H9 (cell line): ENCODE data around the gene CADM3. TPM values are rescaled to one million over a fixed set of nuclear protein-coding genes. Genes with fewer than 3 reads are reported as not detected.

Experiments
- DNase-seq: peaks from one replicate; pipeline ENCODE4 v3.0.0-alpha.2; 2017
- H2AFZ ChIP-seq: one replicate; pipeline ENCODE4 v1.6.1; 2013; ENCODE audit warnings: mild to moderate bottlenecking, low read length, control low read depth, moderate library complexity
- H2AK5ac ChIP-seq: 2 replicates; pipeline ENCODE4 v1.6.1; 2013; ENCODE audit warnings: low read length, control low read depth, mixed read lengths; ENCODE audit not compliant: insufficient read length
- H2BK120ac ChIP-seq: one replicate; pipeline ENCODE4 v1.6.1; 2013; ENCODE audit warnings: low read depth, mild to moderate bottlenecking, low read length, control low read depth, inconsistent platforms; ENCODE audit not compliant: poor library complexity, severe bottlenecking
- H2BK12ac ChIP-seq: 2 replicates; pipeline ENCODE4 v1.6.1; 2013; ENCODE audit warnings: low read length, control low read depth, mixed read lengths, low read depth; ENCODE audit not compliant: insufficient read length
- H2BK15ac ChIP-seq: 2 replicates; pipeline ENCODE4 v1.6.1; 2013; ENCODE audit warnings: low read depth, low read length, control low read depth
- H2BK20ac ChIP-seq: one replicate; pipeline ENCODE4 v1.6.1; 2013; ENCODE audit warnings: low read depth, mild to moderate bottlenecking, low read length, control low read depth, inconsistent platforms; ENCODE audit not compliant: poor library complexity, severe bottlenecking
- H2BK5ac ChIP-seq: 2 replicates; pipeline ENCODE4 v1.6.1; 2013; ENCODE audit warnings: low read length, control low read depth, mixed read lengths; ENCODE audit not compliant: insufficient read length
- H3K14ac ChIP-seq: 2 replicates; pipeline ENCODE4 v1.6.1; 2013; ENCODE audit warnings: low read length, control low read depth; ENCODE audit not compliant: insufficient read depth
- H3K18ac ChIP-seq: 2 replicates; pipeline ENCODE4 v1.6.1; 2013; ENCODE audit warnings: low read depth, mild to moderate bottlenecking, mixed read lengths, low read length, control low read depth; ENCODE audit not compliant: insufficient read length
- H3K23ac ChIP-seq: 2 replicates; pipeline ENCODE4 v1.6.1; 2013; ENCODE audit warnings: low read length, control low read depth, mixed read lengths, low read depth; ENCODE audit not compliant: insufficient read length
- H3K23me2 ChIP-seq: 2 replicates; pipeline ENCODE4 v1.6.1; 2013; ENCODE audit warnings: low read depth, mild to moderate bottlenecking, mixed read lengths, low read length, control low read depth; ENCODE audit not compliant: insufficient read length, poor library complexity, severe bottlenecking
- H3K27ac ChIP-seq: 2 replicates; pipeline ENCODE4 v1.5.1; 2013; ENCODE audit warnings: low read length, control low read depth, mixed read lengths, low read depth; ENCODE audit not compliant: insufficient read length
- H3K27me3 ChIP-seq: 2 replicates; pipeline ENCODE4 v1.6.1; 2013; ENCODE audit warnings: low read length, control low read depth, inconsistent platforms; ENCODE audit not compliant: insufficient read depth
- H3K4ac ChIP-seq: 2 replicates; pipeline ENCODE4 v1.6.1; 2013; ENCODE audit warnings: low read depth, mild to moderate bottlenecking, control low read depth, inconsistent platforms, low read length, moderate library complexity
- H3K4me1 ChIP-seq: 2 replicates; pipeline ENCODE4 v1.6.1; 2013; ENCODE audit warnings: low read length, control low read depth, inconsistent platforms; ENCODE audit not compliant: insufficient read depth
- H3K4me2 ChIP-seq: 2 replicates; pipeline ENCODE4 v1.6.1; 2013; ENCODE audit warnings: low read length, control low read depth, mixed read lengths; ENCODE audit not compliant: insufficient read length, insufficient read depth
- H3K56ac ChIP-seq: 2 replicates; pipeline ENCODE4 v1.6.1; 2013; ENCODE audit warnings: low read depth, mild to moderate bottlenecking, mixed read lengths, low read length, control low read depth; ENCODE audit not compliant: insufficient read length
- H3K79me1 ChIP-seq: 2 replicates; pipeline ENCODE4 v1.6.1; 2013; ENCODE audit warnings: low read depth, mild to moderate bottlenecking, moderate library complexity, low read length, control low read depth, inconsistent platforms; ENCODE audit not compliant: insufficient read depth, poor library complexity, severe bottlenecking
- H3K79me2 ChIP-seq: 2 replicates; pipeline ENCODE4 v1.6.1; 2013; ENCODE audit warnings: low read length, control low read depth, inconsistent platforms; ENCODE audit not compliant: insufficient read depth
- H3K9ac ChIP-seq: 2 replicates; pipeline ENCODE4 v1.6.1; 2013; ENCODE audit warnings: low read length, control low read depth, mixed read lengths; ENCODE audit not compliant: insufficient read length; ENCODE audit errors: extremely low read depth
- H3K9me3 ChIP-seq: one replicate; pipeline ENCODE4 v1.6.1; 2013; ENCODE audit warnings: low read depth, low read length, inconsistent platforms; ENCODE audit not compliant: control insufficient read depth
- H3T11ph ChIP-seq: one replicate; pipeline ENCODE4 v1.6.1; 2013; ENCODE audit warnings: mild to moderate bottlenecking, low read length, control low read depth, inconsistent platforms
- H4K20me1 ChIP-seq: one replicate; pipeline ENCODE4 v1.6.1; 2013; ENCODE audit not compliant: control insufficient read depth, insufficient read length, insufficient read depth
- H4K5ac ChIP-seq: 2 replicates; pipeline ENCODE4 v1.6.1; 2013; ENCODE audit warnings: low read depth, mild to moderate bottlenecking, mixed read lengths, low read length, control low read depth; ENCODE audit not compliant: insufficient read length
- H4K8ac ChIP-seq: replicated peaks from 2 replicates; pipeline ENCODE4 v1.6.1; 2013; ENCODE audit warnings: low read length, control low read depth, mixed read lengths, low read depth; ENCODE audit not compliant: insufficient read length
- H4K91ac ChIP-seq: 2 replicates; pipeline ENCODE4 v1.6.1; 2013; ENCODE audit warnings: low read depth, mild to moderate bottlenecking, moderate library complexity, mixed read lengths, low read length, control low read depth; ENCODE audit not compliant: insufficient read length
- H3K27ac Mint-ChIP-seq, 3 experiments: 2 replicates in 2 of 3; 3 replicates in 1 of 3; pipeline ENCODE4 v1.8.0; 2020 to 2021; ENCODE audit warnings: mixed read lengths in 3 of 3, mild to moderate bottlenecking in 1 of 3, moderate library complexity in 1 of 3
- H3K27me3 Mint-ChIP-seq: 2 replicates; pipeline ENCODE4 v1.8.0; 2021; ENCODE audit warnings: low read depth, mild to moderate bottlenecking, moderate library complexity, mixed read lengths
- H3K36me3 Mint-ChIP-seq, 3 experiments: 2 replicates in 2 of 3; 3 replicates in 1 of 3; pipeline ENCODE4 v1.8.0; 2020 to 2021; ENCODE audit warnings: low read depth in 3 of 3, mixed read lengths in 3 of 3; ENCODE audit not compliant: insufficient read depth in 1 of 3
- H3K4me1 Mint-ChIP-seq, 2 experiments: 2 replicates each; pipeline ENCODE4 v1.8.0; 2020; ENCODE audit warnings: mixed read lengths in 2 of 2
- H3K4me3 Mint-ChIP-seq, 2 experiments: 2 replicates in 1 of 2; 3 replicates in 1 of 2; pipeline ENCODE4 v1.8.0; 2020 to 2021; ENCODE audit warnings: mild to moderate bottlenecking in 2 of 2, mixed read lengths in 2 of 2, moderate library complexity in 1 of 2
- H3K9me3 Mint-ChIP-seq, 2 experiments: 2 replicates in 1 of 2; 3 replicates in 1 of 2; pipeline ENCODE4 v1.8.0; 2020; ENCODE audit warnings: mild to moderate bottlenecking in 2 of 2, mixed read lengths in 2 of 2, moderate library complexity in 1 of 2
- WGBS: extraction: QIAGEN DNeasy Blood & Tissue Kit; methylation state at CpG from one replicate; pipeline ENCODE4 v1.1.7; 2013; ENCODE audit warnings: missing lambda C conversion rate, low lambda C conversion rate, mixed read lengths; ENCODE audit not compliant: insufficient read length; ENCODE audit errors: extremely low coverage; 5-methylcytosine and 5-hydroxymethylcytosine counted together
- total RNA-seq: library from RNA; stranded (reverse); gene quantifications from 2 replicates; pipeline ENCODE4 v1.2.1, GENCODE V29; 2021
- TF ChIP-seq, protein P1 (sequence below): fragments of 200-600 bp; sonication (generic); conservative IDR thresholded peaks from 3 replicates; pipeline ENCODE4 v1.8.0; 2021; ENCODE audit warnings: antibody characterized with exemption, mild to moderate bottlenecking

CADM3 gene
- total RNA-seq, 1 experiment from 2014 or later: 5.6 TPM

DNA sequence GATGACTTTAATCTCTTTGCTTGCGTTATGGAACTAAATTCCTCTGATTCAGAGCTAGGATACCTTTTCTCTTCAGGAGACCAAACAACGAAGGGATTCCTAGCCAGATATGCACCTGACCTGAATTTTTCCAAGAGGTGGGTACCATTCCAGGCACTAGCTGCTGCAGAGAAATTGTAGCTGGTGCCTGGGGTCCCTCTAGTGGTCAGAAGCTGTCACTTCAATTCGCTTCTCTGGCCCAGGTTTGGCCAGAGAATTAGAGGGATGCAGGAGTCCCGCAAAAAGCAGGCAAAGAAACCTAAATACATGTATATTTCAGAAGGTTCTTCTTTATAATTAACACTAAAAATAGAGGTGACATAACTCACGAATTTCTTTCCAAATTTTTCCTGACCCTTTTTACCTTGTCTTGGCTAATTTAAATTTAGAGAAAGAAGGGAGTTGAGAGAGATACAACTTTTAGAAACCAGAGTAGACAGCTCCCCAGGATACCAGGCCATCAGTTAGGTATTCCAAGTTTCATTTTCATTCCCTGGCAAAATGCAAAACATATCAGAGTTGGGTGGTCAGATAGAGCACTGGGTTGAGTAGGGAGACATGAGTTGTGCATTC, 42.8 kb downstream of the CADM3 start:
- Histone ChIP-seq H3K27ac (no peak overlapping the region), H3K18ac (no peak overlapping the region), H3K27me3 (no peaks in the 10 kb centered on the region), H2AK5ac (no peak overlapping the region), H4K5ac (no peak overlapping the region), H3K9me3 (no peaks in the 10 kb centered on the region), H2BK5ac (no peak overlapping the region), H3T11ph (no peak overlapping the region), H2BK15ac (no peak overlapping the region), H2BK20ac (no peak overlapping the region), H2BK120ac (no peak overlapping the region), H2AFZ (no peak overlapping the region), H3K9ac (no peak overlapping the region), H2BK12ac (no peak overlapping the region), H3K4ac (no peak overlapping the region), H3K79me1 (no peaks in the 10 kb centered on the region), H3K4me2 (no peak overlapping the region), H4K8ac (no peak overlapping the region), H3K23me2 (no peaks in the 10 kb centered on the region), H3K23ac (no peak overlapping the region), H4K20me1 (no peaks in the 10 kb centered on the region), H4K91ac (no peak overlapping the region), H3K56ac (no peak overlapping the region), H3K4me1 (peaks cover 4% of the 10 kb centered on the region; the same call in 1 of the 2 replicates), H3K14ac (no peak overlapping the region), H3K79me2 (no peaks in the 10 kb centered on the region)
- peak; percentile 55 for DNase-seq
- H3K27ac Mint-ChIP-seq: no peak overlapping the region
- H3K4me3 Mint-ChIP-seq: no peak overlapping the region
- H3K4me1 Mint-ChIP-seq: peaks cover 13 to 44% of the 10 kb centered on the region in 2 experiments
- H3K9me3 Mint-ChIP-seq: no peaks in the 10 kb centered on the region; a peak in 1 of 5 replicates
- no CpG with 5 or more reads among the region's 5 CpGs for WGBS
- TF ChIP-seq, protein P1, sequence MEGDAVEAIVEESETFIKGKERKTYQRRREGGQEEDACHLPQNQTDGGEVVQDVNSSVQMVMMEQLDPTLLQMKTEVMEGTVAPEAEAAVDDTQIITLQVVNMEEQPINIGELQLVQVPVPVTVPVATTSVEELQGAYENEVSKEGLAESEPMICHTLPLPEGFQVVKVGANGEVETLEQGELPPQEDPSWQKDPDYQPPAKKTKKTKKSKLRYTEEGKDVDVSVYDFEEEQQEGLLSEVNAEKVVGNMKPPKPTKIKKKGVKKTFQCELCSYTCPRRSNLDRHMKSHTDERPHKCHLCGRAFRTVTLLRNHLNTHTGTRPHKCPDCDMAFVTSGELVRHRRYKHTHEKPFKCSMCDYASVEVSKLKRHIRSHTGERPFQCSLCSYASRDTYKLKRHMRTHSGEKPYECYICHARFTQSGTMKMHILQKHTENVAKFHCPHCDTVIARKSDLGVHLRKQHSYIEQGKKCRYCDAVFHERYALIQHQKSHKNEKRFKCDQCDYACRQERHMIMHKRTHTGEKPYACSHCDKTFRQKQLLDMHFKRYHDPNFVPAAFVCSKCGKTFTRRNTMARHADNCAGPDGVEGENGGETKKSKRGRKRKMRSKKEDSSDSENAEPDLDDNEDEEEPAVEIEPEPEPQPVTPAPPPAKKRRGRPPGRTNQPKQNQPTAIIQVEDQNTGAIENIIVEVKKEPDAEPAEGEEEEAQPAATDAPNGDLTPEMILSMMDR: peak; percentile 89
- no peaks in the 10 kb centered on the region for H3K36me3 Mint-ChIP-seq
- H3K27me3 Mint-ChIP-seq: peaks cover 8% of the 10 kb centered on the region
